Tibial nerve (tissue), 3 donors: Measurements from ENCODE around the gene UBN2.

Experiments used
- CTCF ChIP-seq, 5 experiments: fragments of 200-600 bp in 3 of 5; fragments of 450-650 bp in 2 of 5; sonication (generic) in 3 of 5; IDR thresholded peaks; one replicate each; pipeline ENCODE4 v1.5.1; 2016 to 2019; ENCODE audit warnings: antibody characterized with exemption in 5 of 5, mild to moderate bottlenecking in 3 of 5, moderate library complexity in 2 of 5
- POLR2A ChIP-seq, 2 donors: fragments of 450-650 bp; IDR thresholded peaks; one replicate each; pipeline ENCODE4 v1.6.1; 2017; ENCODE audit warnings: antibody characterized with exemption in 2 of 2, mild to moderate bottlenecking in 2 of 2, moderate library complexity in 2 of 2

- TF ChIP-seq CTCF (IDR thresholded peaks at IDR 0.05) (no peak), POLR2A (IDR thresholded peaks at IDR 0.05) (no peak)
Observed at GRCh38 chr7:139271718-139272628, 40.9 kb downstream of the UBN2 start.
